B cell (primary cell): ENCODE results near the gene SLC16A12. TPM values are rescaled to one million over a fixed set of nuclear protein-coding genes. Genes with fewer than 3 reads are reported as not detected.

Experiments used
- ATAC-seq: fragments of 200-7000 bp; cut with Tn5 transposase; one replicate; pipeline ENCODE4 v1.10.0; 2021; ENCODE audit warnings: low read depth, mild to moderate bottlenecking, moderate number of reproducible peaks, moderate library complexity
- CTCF ChIA-PET: fragments of 350-600 bp; sonication (Branson Sonifier 250); formaldehyde crosslinking; loops from one replicate; lab custom pipeline; 2021; ENCODE audit warnings: antibody characterized with exemption, inconsistent platforms; lab: Charles Lee
- POLR2A ChIA-PET: fragments of 350-600 bp; sonication (Branson Sonifier 250); formaldehyde crosslinking; loops from one replicate; lab custom pipeline; 2021; ENCODE audit warnings: antibody characterized with exemption; lab: Charles Lee
- DNase-seq: peaks from one replicate; pipeline ENCODE4 v3.0.0; 2013
- H2AFZ ChIP-seq: 2 replicates; pipeline ENCODE4 v1.6.1; 2012; ENCODE audit warnings: mild to moderate bottlenecking, low read depth, low read length; ENCODE audit not compliant: insufficient read depth, poor library complexity, severe bottlenecking
- H3K27ac ChIP-seq, 2 donors: 1 replicate in 1 of 2; 2 replicates in 1 of 2; pipeline ENCODE4 v1.5.1; 2012 to 2013; ENCODE audit warnings: low read length in 2 of 2, mild to moderate bottlenecking in 2 of 2, moderate library complexity in 1 of 2
- H3K27me3 ChIP-seq, 4 experiments: fragments of 200-600 bp in 1 of 4; sonication (generic) in 1 of 4; replicated peaks in 1 of 4; 1 replicate in 2 of 4; 2 replicates in 2 of 4; pipeline versions ENCODE4 v1.6.1 to v1.7.0; 2013 to 2016; ENCODE audit warnings: low read length in 3 of 4, mild to moderate bottlenecking in 2 of 4, mixed read lengths in 1 of 4, moderate library complexity in 1 of 4; ENCODE audit not compliant: insufficient read depth in 4 of 4, control insufficient read depth in 3 of 4; ENCODE audit errors: control extremely low read depth in 1 of 4
- H3K36me3 ChIP-seq, 2 experiments: replicated peaks in 1 of 2; 1 replicate in 1 of 2; 2 replicates in 1 of 2; pipeline versions ENCODE4 v1.6.1 to v1.7.1; 2013; ENCODE audit warnings: low read length in 1 of 2; ENCODE audit not compliant: insufficient read depth in 2 of 2, control insufficient read depth in 1 of 2; ENCODE audit errors: control extremely low read depth in 1 of 2, extremely low read depth in 1 of 2
- H3K4me1 ChIP-seq, 2 donors: fragments of 200-600 bp in 1 of 2; sonication (generic) in 1 of 2; 1 replicate in 1 of 2; 2 replicates in 1 of 2; pipeline versions ENCODE4 v1.5.1 to v1.6.1; 2013 to 2017; ENCODE audit warnings: low read length in 2 of 2; ENCODE audit not compliant: control insufficient read depth in 2 of 2, insufficient read depth in 2 of 2
- H3K4me2 ChIP-seq: replicated peaks from 2 replicates; pipeline ENCODE3; 2012; ENCODE audit warnings: mild to moderate bottlenecking, low read depth, low read length; ENCODE audit not compliant: poor library complexity, severe bottlenecking
- H3K4me3 ChIP-seq, 5 experiments: fragments of 200-600 bp in 1 of 5; sonication (generic) in 1 of 5; 1 replicate in 3 of 5; 2 replicates in 2 of 5; pipeline versions ENCODE4 v1.5.1 to v1.7.0; 2011 to 2016; ENCODE audit warnings: low read length in 4 of 5, mild to moderate bottlenecking in 4 of 5, low read depth in 2 of 5, control low read depth in 1 of 5, moderate library complexity in 1 of 5; ENCODE audit not compliant: insufficient read depth in 1 of 5; ENCODE audit errors: control extremely low read depth in 1 of 5, extremely low read depth in 1 of 5
- H3K79me2 ChIP-seq: fragments of 200-600 bp; sonication (generic); one replicate; pipeline ENCODE4 v1.6.0; 2016; ENCODE audit warnings: low read length; ENCODE audit not compliant: control insufficient read depth, insufficient read depth
- H3K9ac ChIP-seq: fragments of 200-600 bp; sonication (generic); 2 replicates; pipeline ENCODE4 v1.6.1; 2017; ENCODE audit warnings: mild to moderate bottlenecking, low read length, moderate library complexity
- H3K9me3 ChIP-seq, 3 donors: one replicate each; pipeline versions ENCODE4 v1.6.1 to v1.7.1; 2013; ENCODE audit warnings: low read length in 2 of 3; ENCODE audit not compliant: control insufficient read depth in 2 of 3, insufficient read depth in 1 of 3; ENCODE audit errors: control extremely low read depth in 1 of 3
- H4K20me1 ChIP-seq: 2 replicates; pipeline ENCODE4 v1.6.0; 2012; ENCODE audit warnings: mild to moderate bottlenecking, low read length; ENCODE audit not compliant: insufficient read depth, control insufficient read depth, poor library complexity, severe bottlenecking
- H3K27ac Mint-ChIP-seq: one replicate; pipeline ENCODE4 v1.8.0; 2021; ENCODE audit warnings: mixed read lengths
- H3K27me3 Mint-ChIP-seq: one replicate; pipeline ENCODE4 v1.8.0; 2021; ENCODE audit warnings: mixed read lengths
- H3K4me1 Mint-ChIP-seq: one replicate; pipeline ENCODE4 v1.8.0; 2021; ENCODE audit warnings: mixed read lengths
- H3K4me3 Mint-ChIP-seq: one replicate; pipeline ENCODE4 v1.8.0; 2021; ENCODE audit warnings: mixed read lengths
- H3K9me3 Mint-ChIP-seq: one replicate; pipeline ENCODE4 v1.8.0; 2022; ENCODE audit warnings: mixed read lengths; ENCODE audit not compliant: insufficient read depth
- CTCF ChIP-seq: fragments of 200-600 bp; IDR thresholded peaks from one replicate; pipeline ENCODE4 v1.8.0; 2022; ENCODE audit warnings: antibody characterized with exemption, mild to moderate bottlenecking
- EZH2 ChIP-seq: IDR thresholded peaks from 2 replicates; pipeline ENCODE4 v1.6.1; 2012; ENCODE audit warnings: borderline replicate concordance, low read depth, mild to moderate bottlenecking, moderate library complexity, low read length; ENCODE audit not compliant: insufficient read depth, poor library complexity, severe bottlenecking
- WGBS: methylation state at CpG from one replicate; pipeline ENCODE4 v1.1.5; 2013; ENCODE audit warnings: missing lambda C conversion rate; ENCODE audit not compliant: insufficient coverage; 5-methylcytosine and 5-hydroxymethylcytosine counted together
- intact Hi-C: fragments of 100-400 bp; cut with micrococcal nuclease; formaldehyde crosslinking; loops from one replicate; pipeline ENCODE4 v1.10.0; 2022
- polyA plus RNA-seq: library from polyadenylated mRNA; depleted of rRNA; stranded (reverse); fragments of >200 nt; gene quantifications from 2 replicates; pipeline ENCODE4 v1.2.3, GENCODE V29; 2012
- total RNA-seq, 2 donors: library from RNA; stranded (reverse); fragments of 120-200 nt in 1 of 2; gene quantifications; 1 replicate in 1 of 2; 2 replicates in 1 of 2; pipeline versions ENCODE4 v1.2.3 to v1.2.4, GENCODE V29; 2013 to 2022

The SLC16A12 gene
- total and polyA plus RNA-seq, 2 donors (not counting 1 experiment from before 2014, with no cell fraction given), result not detected

DNA sequence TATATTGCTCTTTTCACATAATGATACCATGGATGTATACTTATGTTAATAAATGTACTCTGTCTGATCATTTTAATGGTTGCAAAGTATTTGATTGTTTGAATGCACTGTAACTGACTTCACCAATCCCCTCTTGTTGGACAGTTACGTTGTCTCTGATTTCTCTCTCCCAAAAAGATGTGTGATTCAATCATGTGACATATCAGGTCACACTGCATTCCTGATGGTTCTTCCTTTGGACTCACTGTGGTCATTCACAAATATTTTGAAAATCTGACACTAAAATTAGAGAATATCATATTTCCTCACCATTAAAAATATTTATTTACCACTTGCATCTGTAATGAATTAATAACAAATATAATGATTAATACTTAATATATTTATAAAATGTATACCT lies 22.2 kb downstream of the SLC16A12 start:
- H3K36me3 ChIP-seq, result no peaks in the 10 kb centered on the region
- no peak for TF ChIP-seq EZH2
- no peak for TF ChIP-seq CTCF
- Mint-ChIP-seq H3K4me3 (no peak overlapping the region), H3K4me1 (no peaks in the 10 kb centered on the region), H3K27ac (no peak overlapping the region), H3K9me3 (no peaks in the 10 kb centered on the region), H3K27me3 (peaks cover 5% of the 10 kb centered on the region)
- POLR2A ChIA-PET, result no interaction called here
- no peaks in the 10 kb centered on the region for H3K4me1 ChIP-seq
- no peak overlapping the region for H3K27ac ChIP-seq
- no peak overlapping the region for H3K9ac ChIP-seq
- DNase-seq, result no peak
- intact Hi-C loops, result no loop called here
- no peaks in the 10 kb centered on the region for H3K27me3 ChIP-seq
- CTCF ChIA-PET, result no interaction called here
- 100% methylated on average over 1 of the region's 1 CpG for WGBS
- H3K79me2 ChIP-seq, result no peaks in the 10 kb centered on the region
- no peak overlapping the region for H3K4me2 ChIP-seq
- no peak overlapping the region for H3K4me3 ChIP-seq
- ATAC-seq, result no peak
- H4K20me1 ChIP-seq, result no peaks in the 10 kb centered on the region
- H3K9me3 ChIP-seq, result no peaks in the 10 kb centered on the region
- H2AFZ ChIP-seq, result no peak overlapping the region

DNA sequence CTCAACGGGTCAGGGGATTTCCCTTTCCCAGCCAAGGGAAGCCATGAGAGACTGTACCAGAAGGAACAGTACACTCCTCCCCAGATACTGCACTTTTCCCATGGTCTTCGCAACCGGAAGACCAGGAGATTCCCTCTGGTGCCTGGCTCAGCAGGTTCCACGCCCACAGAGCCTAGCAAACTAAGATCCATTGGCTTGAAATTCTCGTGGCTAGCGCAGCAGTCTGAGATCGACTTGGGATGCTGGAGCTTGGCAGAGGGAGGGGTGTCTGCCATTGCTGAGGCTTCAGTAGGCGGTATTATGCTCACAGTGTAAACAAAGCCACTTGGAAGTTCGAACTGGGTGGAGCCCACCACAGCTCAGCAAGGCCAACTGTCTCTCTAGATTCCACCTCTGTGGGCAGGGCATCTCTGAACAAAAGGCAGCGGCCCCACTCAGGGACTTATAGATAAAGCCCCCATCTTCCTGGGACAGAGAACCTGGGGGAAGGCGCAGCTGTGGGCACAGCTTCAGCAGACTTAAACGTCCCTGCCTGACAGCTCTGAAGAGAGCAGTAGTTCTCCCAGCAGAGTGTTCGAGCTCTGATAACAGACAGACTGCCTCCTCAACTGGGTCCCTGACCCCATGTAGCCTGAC lies 29.6 kb downstream of the SLC16A12 start:
- Histone ChIP-seq H3K4me2 (no peak overlapping the region), H2AFZ (no peak overlapping the region), H3K4me3 (no peak overlapping the region), H3K27me3 (peaks cover 0 to 10% (median 0%) of the 10 kb centered on the region in 4 experiments), H3K27ac (no peak overlapping the region), H3K4me1 (peaks cover 3 to 7% of the 10 kb centered on the region in 2 donors), H3K9me3 (peaks cover 0 to 3% (median 0%) of the 10 kb centered on the region in 3 donors), H3K79me2 (no peaks in the 10 kb centered on the region), H3K9ac (no peak overlapping the region), H4K20me1 (no peaks in the 10 kb centered on the region), H3K36me3 (no peaks in the 10 kb centered on the region)
- ChIA-PET POLR2A (no interaction called here), CTCF (no interaction called here)
- Mint-ChIP-seq H3K27ac (no peak overlapping the region), H3K9me3 (no peaks in the 10 kb centered on the region), H3K4me1 (peaks cover 11% of the 10 kb centered on the region), H3K27me3 (peaks cover 19% of the 10 kb centered on the region), H3K4me3 (no peak overlapping the region)
- ATAC-seq (no peak), DNase-seq (no peak)
- no peak for TF ChIP-seq CTCF
- TF ChIP-seq EZH2, result no peak
- WGBS, result 94% methylated on average over 11 of the region's 13 CpGs
- intact Hi-C loops, result no loop called here
